GM10248 (cell line): ENCODE measurements around the gene LRRC45.

ENCODE experiments used
- CTCF ChIA-PET: fragments of 300-600 bp; sonication (Branson Sonifier 250); formaldehyde crosslinking; extraction: SDS; loops from one replicate; lab custom pipeline; 2021; ENCODE audit warnings: antibody characterized with exemption; lab: Yijun Ruan, JAX
- POLR2A ChIA-PET: fragments of 350-650 bp; sonication (Branson Sonifier 250); formaldehyde crosslinking; extraction: SDS; loops from one replicate; lab custom pipeline; 2020; ENCODE audit warnings: antibody characterized with exemption; lab: Yijun Ruan, JAX
- DNase-seq: peaks from one replicate; pipeline ENCODE4 v3.0.0; 2012; ENCODE audit errors: extremely low spot score
- TF ChIP-seq, protein P1 (sequence below): IDR thresholded peaks from 2 replicates; pipeline ENCODE4 v1.5.1; 2012; ENCODE audit warnings: mild to moderate bottlenecking, low read depth; ENCODE audit errors: extremely low read depth, missing control alignments, control extremely low read depth

LRRC45 gene

DNA sequence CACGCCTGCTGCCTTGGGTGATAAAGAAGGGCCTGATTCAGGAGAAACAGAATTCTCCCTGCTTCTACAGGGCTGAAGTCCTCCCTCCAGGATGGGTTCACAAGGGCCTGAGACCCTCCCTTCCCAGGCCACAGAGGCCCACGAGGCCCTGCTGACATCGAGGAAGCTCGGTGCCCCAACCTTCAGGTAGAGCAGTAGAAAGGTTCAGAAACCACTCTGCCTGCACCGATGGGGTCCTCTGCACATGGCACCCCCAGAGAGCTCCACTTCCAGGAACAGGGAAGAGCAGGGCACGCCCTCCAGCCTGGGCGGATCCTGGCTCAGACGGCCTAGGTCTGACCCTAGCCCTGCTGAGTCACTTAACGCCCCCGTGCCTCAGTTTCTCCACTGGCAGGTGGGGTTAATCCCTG, 1.2 kb upstream of the LRRC45 start:
- ChIA-PET POLR2A (no interaction called here), CTCF (interaction anchor here (1.1 to 10.6 kb wide), 13 partner anchors 9 to 132 kb away, joined by 3 to 106 read pairs (median 8); partner anchors contain the start of genes DCXR, NOTUM and RAC3)
- no peak for DNase-seq
- TF ChIP-seq, protein P1, sequence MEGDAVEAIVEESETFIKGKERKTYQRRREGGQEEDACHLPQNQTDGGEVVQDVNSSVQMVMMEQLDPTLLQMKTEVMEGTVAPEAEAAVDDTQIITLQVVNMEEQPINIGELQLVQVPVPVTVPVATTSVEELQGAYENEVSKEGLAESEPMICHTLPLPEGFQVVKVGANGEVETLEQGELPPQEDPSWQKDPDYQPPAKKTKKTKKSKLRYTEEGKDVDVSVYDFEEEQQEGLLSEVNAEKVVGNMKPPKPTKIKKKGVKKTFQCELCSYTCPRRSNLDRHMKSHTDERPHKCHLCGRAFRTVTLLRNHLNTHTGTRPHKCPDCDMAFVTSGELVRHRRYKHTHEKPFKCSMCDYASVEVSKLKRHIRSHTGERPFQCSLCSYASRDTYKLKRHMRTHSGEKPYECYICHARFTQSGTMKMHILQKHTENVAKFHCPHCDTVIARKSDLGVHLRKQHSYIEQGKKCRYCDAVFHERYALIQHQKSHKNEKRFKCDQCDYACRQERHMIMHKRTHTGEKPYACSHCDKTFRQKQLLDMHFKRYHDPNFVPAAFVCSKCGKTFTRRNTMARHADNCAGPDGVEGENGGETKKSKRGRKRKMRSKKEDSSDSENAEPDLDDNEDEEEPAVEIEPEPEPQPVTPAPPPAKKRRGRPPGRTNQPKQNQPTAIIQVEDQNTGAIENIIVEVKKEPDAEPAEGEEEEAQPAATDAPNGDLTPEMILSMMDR, result no peak

DNA sequence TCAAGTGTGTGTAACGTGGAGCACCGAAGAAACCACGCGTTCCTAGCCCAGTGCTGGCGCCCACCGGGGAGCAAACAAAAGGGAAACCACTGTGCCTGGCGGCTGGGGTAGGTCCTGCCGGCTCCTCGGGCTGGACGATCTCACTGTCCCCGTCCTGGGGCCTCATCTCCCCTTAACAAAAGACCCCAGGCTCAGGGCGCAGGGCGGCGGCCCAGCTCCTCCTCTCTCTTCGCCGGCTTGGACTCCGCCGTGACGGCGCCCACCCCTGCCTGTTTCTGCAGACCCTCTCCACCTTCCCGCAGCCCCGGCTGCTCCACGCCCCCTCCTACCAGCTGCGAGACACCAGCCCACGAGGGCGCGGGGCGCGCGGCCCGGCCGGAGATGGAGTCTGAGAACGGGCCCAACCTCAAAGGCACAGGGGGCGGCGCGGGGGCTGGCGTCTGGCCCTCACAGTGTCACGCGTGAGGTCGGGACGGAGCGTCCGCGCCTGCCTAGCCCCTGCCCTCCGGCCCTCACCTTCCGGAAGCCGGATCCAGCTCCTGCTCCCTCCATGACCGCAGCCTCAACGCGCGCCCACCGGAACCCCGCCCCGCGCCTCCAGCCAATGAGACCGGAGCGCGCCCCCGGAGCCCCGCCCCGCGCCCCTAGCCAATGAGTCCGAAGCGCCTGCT, 660 bp upstream of the LRRC45 start, which contains the start of gene CENPX:
CENPX (minus strand) TSS at position 569 of the 671 bp plus-strand sequence; CDS start at position 552, 17 bp downstream.
- POLR2A ChIA-PET, result interaction anchor here (0.7 to 1.8 kb wide), 3 partner anchors 15 to 442 kb away, joined by 3 to 14 read pairs (median 5); partner anchors contain the start of gene DCXR
- TF ChIP-seq, protein P1, result no peak
- CTCF ChIA-PET, result interaction anchor here (1.2 to 10.6 kb wide), 9 partner anchors 9 to 132 kb away, joined by 3 to 106 read pairs (median 7); partner anchors contain the start of genes DCXR, NOTUM and RAC3
- DNase-seq, result no peak

DNA sequence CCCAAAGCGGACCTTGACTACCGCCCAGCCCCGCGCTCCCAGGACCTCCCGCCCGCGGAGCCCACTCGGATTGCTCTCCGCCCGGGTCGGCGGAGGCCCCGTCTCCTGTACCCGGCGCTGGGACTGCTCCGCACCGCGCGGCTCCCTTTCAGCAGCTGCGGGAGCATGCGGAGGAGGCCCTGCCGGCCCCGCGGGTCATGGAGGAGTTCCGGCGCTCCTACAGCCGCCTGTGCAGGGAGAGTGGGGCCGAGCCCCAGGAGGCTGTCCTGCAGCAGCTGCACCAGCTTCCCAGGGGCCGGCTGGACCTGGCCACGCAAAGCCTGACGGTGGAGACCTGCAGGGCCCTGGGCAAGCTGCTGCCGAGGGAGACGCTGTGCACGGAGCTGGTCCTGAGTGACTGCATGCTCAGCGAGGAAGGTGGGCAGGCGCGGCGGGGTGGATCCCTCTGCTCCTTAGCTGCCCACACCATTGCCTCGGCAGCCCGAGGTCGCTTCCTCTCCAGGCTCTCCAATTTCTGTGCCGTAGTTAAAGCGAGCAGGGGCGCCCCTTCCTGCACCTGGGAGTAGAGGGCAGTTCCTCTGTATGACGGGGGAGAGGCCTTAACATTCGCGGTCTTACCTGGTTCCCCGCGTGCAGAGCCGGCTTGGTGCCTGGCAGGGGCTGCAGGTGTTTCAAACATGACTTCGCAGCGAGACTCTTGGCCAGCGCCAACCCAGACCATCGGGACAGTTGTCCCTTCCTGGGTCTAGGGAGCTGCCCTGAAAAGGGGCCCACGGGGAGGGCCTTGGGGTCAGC, 539 bp downstream of the LRRC45 start:
- POLR2A ChIA-PET, result interaction anchor here (0.5 to 1.8 kb wide), 3 partner anchors 14 to 289 kb away, joined by 3 to 14 read pairs (median 3); partner anchors contain the start of gene DCXR
- no peak for DNase-seq
- TF ChIP-seq, protein P1, result no peak
- CTCF ChIA-PET, result interaction anchor here (1.1 to 10.6 kb wide), 6 partner anchors 9 to 131 kb away, joined by 3 to 106 read pairs (median 6); partner anchors contain the start of genes DCXR and NOTUM

DNA sequence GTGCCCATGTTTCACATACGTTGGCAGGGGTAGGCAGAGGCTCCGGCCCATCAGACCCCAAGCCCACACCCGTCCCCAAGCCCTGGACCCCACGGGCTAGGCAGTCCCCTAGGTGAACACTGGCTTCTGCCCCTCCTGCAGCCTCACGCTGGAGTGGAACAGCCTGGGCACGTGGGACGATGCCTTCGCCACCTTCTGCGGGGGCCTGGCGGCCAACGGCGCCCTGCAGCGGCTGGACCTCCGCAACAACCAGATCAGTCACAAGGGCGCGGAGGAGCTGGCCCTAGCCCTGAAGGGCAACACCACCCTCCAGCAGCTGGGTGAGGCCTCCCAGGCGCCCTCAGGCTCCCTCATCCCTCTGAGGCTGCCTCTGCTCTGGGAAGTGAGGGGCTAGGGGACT, 1.8 kb downstream of the LRRC45 start:
- POLR2A ChIA-PET, result no interaction called here
- CTCF ChIA-PET, result interaction anchor here (2.7 to 9.3 kb wide), 2 partner anchors 15 to 130 kb away, joined by 7 to 67 read pairs; partner anchors contain the start of gene DCXR
- no peak for DNase-seq
- TF ChIP-seq, protein P1, result no peak

DNA sequence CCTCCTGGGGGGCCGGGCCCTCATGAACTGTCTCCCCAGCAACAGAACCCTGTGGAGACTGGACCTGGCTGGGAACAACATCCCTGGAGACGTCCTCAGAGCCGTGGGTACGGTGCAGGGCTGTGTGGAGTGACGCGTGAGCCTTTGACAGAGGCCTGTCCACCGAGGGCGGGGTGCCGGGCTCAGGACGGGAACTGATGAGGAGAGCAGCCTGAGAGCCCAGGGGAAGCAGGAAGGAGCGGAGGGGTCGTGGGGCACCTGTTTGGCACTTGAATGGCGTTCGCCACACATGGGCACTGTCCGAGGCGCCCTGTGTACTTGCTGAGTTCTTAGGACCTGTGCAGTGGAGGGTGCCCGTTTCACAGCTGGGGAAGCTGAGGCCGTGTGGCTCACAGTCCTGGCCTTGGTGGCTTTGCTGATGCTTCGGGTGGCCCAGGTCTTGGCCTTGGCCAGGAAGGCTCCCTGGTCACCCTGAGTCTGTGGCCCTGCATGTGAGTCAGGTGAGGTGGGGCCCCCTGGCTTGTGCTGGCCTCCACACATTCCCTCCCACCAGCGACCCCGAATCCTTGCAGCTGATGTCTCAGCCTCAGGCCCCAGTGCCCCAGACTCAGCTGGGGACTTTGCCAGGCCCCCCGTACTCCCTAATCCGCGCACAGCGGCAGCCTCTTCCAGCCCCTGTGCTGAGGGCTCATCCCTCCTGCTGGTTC, 2.4 kb downstream of the LRRC45 start:
- ChIA-PET CTCF (interaction anchor here (1.3 to 9.3 kb wide), 3 partner anchors 14 to 129 kb away, joined by 3 to 67 read pairs (median 4); partner anchors contain the start of gene DCXR), POLR2A (interaction anchor here (0.5 kb wide), 1 partner anchor 143 kb away, joined by 3 read pairs; no protein-coding TSS in a partner anchor)
- TF ChIP-seq, protein P1, result no peak
- no peak for DNase-seq
